GM10248 (cell line): ENCODE results near the gene C4B.
"Not testable (repeated sequence)": the region's sequence is repeated elsewhere in the genome, so short reads cannot be mapped to it uniquely, and the experiment has no call there.

Source experiments
- CTCF ChIA-PET: fragments of 300-600 bp; sonication (Branson Sonifier 250); formaldehyde crosslinking; extraction: SDS; loops from one replicate; lab custom pipeline; 2021; ENCODE audit warnings: antibody characterized with exemption; lab: Yijun Ruan, JAX
- POLR2A ChIA-PET: fragments of 350-650 bp; sonication (Branson Sonifier 250); formaldehyde crosslinking; extraction: SDS; loops from one replicate; lab custom pipeline; 2020; ENCODE audit warnings: antibody characterized with exemption; lab: Yijun Ruan, JAX
- DNase-seq: peaks from one replicate; pipeline ENCODE4 v3.0.0; 2012; ENCODE audit errors: extremely low spot score
- CTCF ChIP-seq: IDR thresholded peaks from 2 replicates; pipeline ENCODE4 v1.5.1; 2012; ENCODE audit warnings: mild to moderate bottlenecking, low read depth; ENCODE audit errors: extremely low read depth, missing control alignments, control extremely low read depth

The C4B gene

GRCh38 chr6:32037598-32038524 is 23.3 kb downstream of the C4B start, which contains the start of gene CYP21A2:
CYP21A2 (plus strand) TSS chr6:32038415; CDS start chr6:32038423, 8 bp downstream.
- DNase-seq, POLR2A ChIA-PET, CTCF ChIA-PET: not testable (repeated sequence)

- POLR2A ChIA-PET, DNase-seq, CTCF ChIA-PET: not testable (repeated sequence)
These were observed 24.3 kb downstream of the C4B start for GRCh38 chr6:32038878-32039277.

- POLR2A ChIA-PET, CTCF ChIA-PET, DNase-seq: not testable (repeated sequence)
These were observed 25.0 kb downstream of the C4B start for GRCh38 chr6:32039321-32040274.

GRCh38 chr6:32040299-32041049 is 25.9 kb downstream of the C4B start:
- POLR2A ChIA-PET, CTCF ChIA-PET, DNase-seq: not testable (repeated sequence)

- POLR2A ChIA-PET, CTCF ChIA-PET, DNase-seq: not testable (repeated sequence)
These were observed 26.4 kb downstream of the C4B start for GRCh38 chr6:32041050-32041321.

GRCh38 chr6:32041385-32041784 is 26.8 kb downstream of the C4B start:
- POLR2A ChIA-PET, DNase-seq, CTCF ChIA-PET: not testable (repeated sequence)

- POLR2A ChIA-PET, CTCF ChIA-PET, DNase-seq: not testable (repeated sequence)
These were observed 27.7 kb downstream of the C4B start for GRCh38 chr6:32042276-32042675.

GRCh38 chr6:32043589-32044380 is 29.2 kb downstream of the C4B start:
- CTCF ChIA-PET, DNase-seq, POLR2A ChIA-PET: not testable (repeated sequence)

- DNase-seq, POLR2A ChIA-PET, CTCF ChIA-PET: not testable (repeated sequence)
These were observed 30.3 kb downstream of the C4B start for GRCh38 chr6:32044916-32045315.

- ChIA-PET POLR2A (no interaction called here), CTCF (interaction anchor here (1.4 kb wide), 1 partner anchor 151 kb away, joined by 4 read pairs; no protein-coding TSS in a partner anchor)
- DNase-seq, result no peak
- no peak for TF ChIP-seq CTCF
These were observed 31.3 kb downstream of the C4B start for GRCh38 chr6:32045811-32046449.
